ENCODE results near the gene MAN2A1.

- TF ChIP-seq, protein P1, sequence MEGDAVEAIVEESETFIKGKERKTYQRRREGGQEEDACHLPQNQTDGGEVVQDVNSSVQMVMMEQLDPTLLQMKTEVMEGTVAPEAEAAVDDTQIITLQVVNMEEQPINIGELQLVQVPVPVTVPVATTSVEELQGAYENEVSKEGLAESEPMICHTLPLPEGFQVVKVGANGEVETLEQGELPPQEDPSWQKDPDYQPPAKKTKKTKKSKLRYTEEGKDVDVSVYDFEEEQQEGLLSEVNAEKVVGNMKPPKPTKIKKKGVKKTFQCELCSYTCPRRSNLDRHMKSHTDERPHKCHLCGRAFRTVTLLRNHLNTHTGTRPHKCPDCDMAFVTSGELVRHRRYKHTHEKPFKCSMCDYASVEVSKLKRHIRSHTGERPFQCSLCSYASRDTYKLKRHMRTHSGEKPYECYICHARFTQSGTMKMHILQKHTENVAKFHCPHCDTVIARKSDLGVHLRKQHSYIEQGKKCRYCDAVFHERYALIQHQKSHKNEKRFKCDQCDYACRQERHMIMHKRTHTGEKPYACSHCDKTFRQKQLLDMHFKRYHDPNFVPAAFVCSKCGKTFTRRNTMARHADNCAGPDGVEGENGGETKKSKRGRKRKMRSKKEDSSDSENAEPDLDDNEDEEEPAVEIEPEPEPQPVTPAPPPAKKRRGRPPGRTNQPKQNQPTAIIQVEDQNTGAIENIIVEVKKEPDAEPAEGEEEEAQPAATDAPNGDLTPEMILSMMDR (IDR thresholded peaks at IDR 0.05; ENCODE audit: low read length), result no peak
- TF ChIP-seq EZH2 (IDR thresholded peaks at IDR 0.05; ENCODE audit: borderline replicate concordance, low read length), result no peak
Measured at GRCh38 chr5:109719978-109720377, 30.3 kb downstream of the MAN2A1 start.
